ENCODE data around the gene SLIT1. TPM values are rescaled to one million over a fixed set of nuclear protein-coding genes. Genes with fewer than 3 reads are reported as not detected.

The SLIT1 gene
- total RNA-seq, 4 donors from 2014 or later, result not detected

- H3K4me3 ChIP-seq (ENCODE audit: low read depth, poor library complexity, severe bottlenecking), result no peak overlapping the region
- TF ChIP-seq POLR2A (IDR thresholded peaks at IDR 0.05) (no peak), CTCF (IDR thresholded peaks at IDR 0.05) (no peak)
- intact Hi-C loops (cut with DNase I; ENCODE audit: low total_unique reads), result loop anchor here (5.0 kb wide), 1 partner anchor 124 kb away; no protein-coding TSS in a partner anchor
- 74 to 80% methylated on average over 13 to 14 of the region's 14 CpGs for WGBS, 2 donors
- no peak for DNase-seq (ENCODE audit: low spot score in 2 of 2)
Observed at GRCh38 chr10:97078261-97078937, 107.4 kb downstream of the SLIT1 start.

- TF ChIP-seq CTCF (IDR thresholded peaks at IDR 0.05) (no peak), POLR2A (IDR thresholded peaks at IDR 0.05) (no peak)
- DNase-seq (ENCODE audit: low spot score in 2 of 2), result no peak
- WGBS, 2 donors, result 76 to 89% methylated on average over 6 of the region's 6 CpGs
- intact Hi-C loops (cut with DNase I; ENCODE audit: low total_unique reads), result loop anchor here (5.0 kb wide), 1 partner anchor 126 kb away; no protein-coding TSS in a partner anchor
- H3K4me3 ChIP-seq (ENCODE audit: low read depth, poor library complexity, severe bottlenecking), result no peak overlapping the region
Observed at GRCh38 chr10:97076781-97077180, 109.0 kb downstream of the SLIT1 start.

- intact Hi-C loops (cut with DNase I; ENCODE audit: low total_unique reads), result loop anchor here (5.0 kb wide), 1 partner anchor 126 kb away; no protein-coding TSS in a partner anchor
- WGBS, 2 donors, result 73 to 74% methylated on average over 7 of the region's 7 CpGs
- no peak for DNase-seq (ENCODE audit: low spot score in 2 of 2)
- H3K4me3 ChIP-seq (ENCODE audit: low read depth, poor library complexity, severe bottlenecking), result no peak overlapping the region
- TF ChIP-seq CTCF (IDR thresholded peaks at IDR 0.05) (no peak), POLR2A (IDR thresholded peaks at IDR 0.05) (no peak)
Observed at GRCh38 chr10:97075961-97076525, 109.7 kb downstream of the SLIT1 start.

- H3K4me3 ChIP-seq (ENCODE audit: low read depth, poor library complexity, severe bottlenecking), result no peak overlapping the region
- 54 to 74% methylated on average over 6 of the region's 7 CpGs for whole genome bisulfite sequencing, 2 donors
- no peak for DNase-seq (ENCODE audit: low spot score in 2 of 2)
- no peak for TF ChIP-seq POLR2A (IDR thresholded peaks at IDR 0.05)
- TF ChIP-seq CTCF (IDR thresholded peaks at IDR 0.05), result no peak
- intact Hi-C loops (cut with DNase I; ENCODE audit: low total_unique reads), result loop anchor here (5.0 kb wide), 1 partner anchor 127 kb away; no protein-coding TSS in a partner anchor
Observed at GRCh38 chr10:97075421-97075820, 110.3 kb downstream of the SLIT1 start.

GRCh38 chr10:97074256-97075145 is 111.3 kb downstream of the SLIT1 start:
- no peak for DNase-seq (ENCODE audit: low spot score in 2 of 2)
- intact Hi-C loops (cut with DNase I; ENCODE audit: low total_unique reads), result loop anchor here (5.0 kb wide), 1 partner anchor 128 kb away; no protein-coding TSS in a partner anchor
- WGBS, 2 donors, result 61 to 65% methylated on average over 15 of the region's 15 CpGs
- H3K4me3 ChIP-seq (ENCODE audit: low read depth, poor library complexity, severe bottlenecking), result no peak overlapping the region
- TF ChIP-seq CTCF (IDR thresholded peaks at IDR 0.05), result no peak
- no peak for TF ChIP-seq POLR2A (IDR thresholded peaks at IDR 0.05)

Data from lower leg skin (tissue), 4 donors.